Cardiac fibroblast (primary cell): Measurements from ENCODE around the gene RNH1.

Source experiments
- DNase-seq, 2 donors: peaks; one replicate each; pipeline versions ENCODE4 v3.0.0 to v3.0.0-alpha.2; 2010; ENCODE audit warnings: low read depth in 2 of 2
- H3K4me3 ChIP-seq, 2 donors: replicated peaks in 1 of 2; 1 replicate in 1 of 2; 2 replicates in 1 of 2; pipeline ENCODE4 v1.5.1; 2011; ENCODE audit warnings: low read depth in 2 of 2, low read length in 2 of 2, mild to moderate bottlenecking in 2 of 2, moderate library complexity in 1 of 2
- TF ChIP-seq, protein P1 (sequence below): IDR thresholded peaks from one replicate; pipeline ENCODE4 v1.5.1; 2011; ENCODE audit warnings: low read depth, mild to moderate bottlenecking, low read length, inconsistent platforms

The RNH1 gene

GRCh38 chr11:496834-497564 lies 10.0 kb downstream of the RNH1 start:
- DNase-seq: no peak
- no peak overlapping the region for H3K4me3 ChIP-seq
- TF ChIP-seq, protein P1, sequence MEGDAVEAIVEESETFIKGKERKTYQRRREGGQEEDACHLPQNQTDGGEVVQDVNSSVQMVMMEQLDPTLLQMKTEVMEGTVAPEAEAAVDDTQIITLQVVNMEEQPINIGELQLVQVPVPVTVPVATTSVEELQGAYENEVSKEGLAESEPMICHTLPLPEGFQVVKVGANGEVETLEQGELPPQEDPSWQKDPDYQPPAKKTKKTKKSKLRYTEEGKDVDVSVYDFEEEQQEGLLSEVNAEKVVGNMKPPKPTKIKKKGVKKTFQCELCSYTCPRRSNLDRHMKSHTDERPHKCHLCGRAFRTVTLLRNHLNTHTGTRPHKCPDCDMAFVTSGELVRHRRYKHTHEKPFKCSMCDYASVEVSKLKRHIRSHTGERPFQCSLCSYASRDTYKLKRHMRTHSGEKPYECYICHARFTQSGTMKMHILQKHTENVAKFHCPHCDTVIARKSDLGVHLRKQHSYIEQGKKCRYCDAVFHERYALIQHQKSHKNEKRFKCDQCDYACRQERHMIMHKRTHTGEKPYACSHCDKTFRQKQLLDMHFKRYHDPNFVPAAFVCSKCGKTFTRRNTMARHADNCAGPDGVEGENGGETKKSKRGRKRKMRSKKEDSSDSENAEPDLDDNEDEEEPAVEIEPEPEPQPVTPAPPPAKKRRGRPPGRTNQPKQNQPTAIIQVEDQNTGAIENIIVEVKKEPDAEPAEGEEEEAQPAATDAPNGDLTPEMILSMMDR: no peak

DNA sequence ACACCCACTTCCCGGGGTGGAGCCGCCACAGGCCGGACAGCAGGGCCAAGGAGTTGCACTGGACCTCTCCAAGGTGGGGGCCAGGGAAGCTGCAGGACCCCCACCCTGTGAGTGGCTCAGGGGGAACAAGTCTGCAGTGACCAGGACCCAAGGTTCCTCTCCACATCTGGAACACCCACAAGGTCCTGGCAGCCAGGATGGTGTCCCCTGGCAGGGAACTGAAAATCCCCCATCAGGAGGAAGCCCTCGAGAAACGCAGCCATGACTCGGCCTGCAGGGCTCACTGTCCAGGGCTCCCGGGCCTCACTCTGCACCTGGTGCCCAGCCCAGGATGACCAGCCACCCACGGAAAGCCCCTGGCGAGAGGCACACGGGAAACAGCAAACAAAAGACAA lies 11.5 kb downstream of the RNH1 start:
- H3K4me3 ChIP-seq: no peak overlapping the region
- peak in 1 of 2 donors; percentile 28 for DNase-seq
- TF ChIP-seq, protein P1: no peak

- DNase-seq: no peak
- TF ChIP-seq, protein P1: no peak
These were observed 12.1 kb downstream of the RNH1 start for GRCh38 chr11:494761-495536.

GRCh38 chr11:492427-493226 lies 14.4 kb downstream of the RNH1 start:
- TF ChIP-seq, protein P1: no peak
- DNase-seq: no peak
- no peak overlapping the region for H3K4me3 ChIP-seq

More at GRCh38 chr11:494761-495536, 12.1 kb downstream of the RNH1 start:
- no peak overlapping the region for H3K4me3 ChIP-seq

- no peak for DNase-seq
- TF ChIP-seq, protein P1: no peak
These were observed 15.7 kb downstream of the RNH1 start for GRCh38 chr11:491358-491757.

DNA sequence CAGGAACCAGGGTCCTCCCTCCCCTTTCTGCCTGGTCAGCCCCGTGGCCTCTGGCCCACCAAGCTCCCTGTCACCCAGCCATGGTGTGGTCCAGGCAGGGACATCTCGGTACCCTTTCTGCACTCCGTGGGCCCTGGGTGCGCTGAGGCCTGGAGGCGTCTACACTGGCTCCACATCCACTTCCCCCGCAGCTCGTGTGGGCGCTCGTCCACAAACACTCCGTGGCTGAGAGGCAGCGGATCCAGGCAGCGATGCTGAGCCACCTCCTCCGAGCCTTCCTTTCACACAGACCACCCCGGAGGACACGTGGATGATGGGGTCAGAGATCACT lies 16.1 kb downstream of the RNH1 start:
- TF ChIP-seq, protein P1: no peak
- H3K4me3 ChIP-seq: no peak overlapping the region
- DNase-seq: no peak

More at GRCh38 chr11:491358-491757, 15.7 kb downstream of the RNH1 start:
- H3K4me3 ChIP-seq: no peak overlapping the region
